HG03095 (cell line): ENCODE measurements around the gene CSRNP2.
"Not testable (repeated sequence)": the region's sequence is repeated elsewhere in the genome, so short reads cannot be mapped to it uniquely, and the experiment has no call there.

ENCODE experiments used
- ATAC-seq: cut with Tn5 transposase; IDR thresholded peaks from one replicate; pipeline ENCODE4 v1.9.1; 2021; ENCODE audit warnings: moderate library complexity; ENCODE audit not compliant: unreplicated experiment

The CSRNP2 gene

GRCh38 chr12:51083126-51083833 lies at the start of gene CSRNP2:
CSRNP2 (minus strand) TSS chr12:51083596; CDS start chr12:51076561, 7,035 bp downstream.
- peak; percentile 96 for ATAC-seq

- no peak for ATAC-seq
Measured at GRCh38 chr12:51132693-51133092, 49.3 kb upstream of the CSRNP2 start.

- ATAC-seq = no peak
Measured at GRCh38 chr12:51131745-51132521, 48.5 kb upstream of the CSRNP2 start.

DNA sequence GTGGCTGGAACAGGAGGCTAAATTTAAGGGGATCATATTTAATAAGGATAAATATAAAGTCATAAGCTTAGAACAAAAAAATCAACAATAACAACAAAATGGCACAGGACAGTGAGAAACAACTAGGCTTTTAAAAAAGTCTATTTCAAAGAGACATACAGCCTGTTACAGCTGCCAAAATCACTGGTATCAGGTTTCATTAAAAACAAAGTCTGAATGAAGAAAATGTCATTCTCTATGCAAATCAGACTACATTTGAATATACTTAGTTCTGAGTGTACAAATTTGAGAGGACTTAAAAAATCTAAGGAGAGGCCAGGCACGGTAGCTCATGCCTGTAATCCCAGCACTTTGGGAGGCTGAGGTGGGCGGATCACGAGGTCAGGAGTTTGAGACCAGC lies 45.5 kb upstream of the CSRNP2 start:
- ATAC-seq = no peak

DNA sequence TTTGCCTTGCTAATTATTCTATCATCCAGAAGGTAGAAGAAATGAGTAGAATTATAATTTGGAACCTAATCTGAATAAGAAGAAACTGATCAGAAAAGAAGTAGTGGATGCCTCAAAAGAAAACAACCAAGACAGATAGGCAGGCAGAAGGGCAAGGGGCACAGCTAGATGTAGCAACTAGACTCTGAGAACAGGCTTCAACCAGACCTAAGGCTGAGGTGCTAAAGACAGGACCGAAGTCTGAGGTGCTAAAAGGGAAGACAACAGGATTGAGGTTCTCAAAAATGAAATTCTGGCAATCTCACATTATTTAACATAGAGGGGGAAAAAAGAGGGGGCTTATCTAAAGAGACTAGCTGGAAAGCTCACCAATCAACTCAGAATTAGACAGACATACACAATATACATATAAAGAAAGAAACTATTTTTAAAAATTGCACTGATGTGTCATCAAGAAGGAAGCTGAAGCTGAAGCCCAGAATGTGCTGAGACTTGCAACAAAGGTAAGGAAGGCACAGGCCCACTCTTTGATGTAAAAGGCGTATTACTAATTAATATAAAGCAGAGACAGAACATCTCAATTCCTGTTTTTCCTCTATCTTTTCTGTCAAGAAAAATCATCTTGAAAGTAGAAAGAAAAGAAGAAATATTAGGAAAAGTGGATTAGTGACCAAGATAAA lies 43.8 kb upstream of the CSRNP2 start:
- no peak for ATAC-seq

DNA sequence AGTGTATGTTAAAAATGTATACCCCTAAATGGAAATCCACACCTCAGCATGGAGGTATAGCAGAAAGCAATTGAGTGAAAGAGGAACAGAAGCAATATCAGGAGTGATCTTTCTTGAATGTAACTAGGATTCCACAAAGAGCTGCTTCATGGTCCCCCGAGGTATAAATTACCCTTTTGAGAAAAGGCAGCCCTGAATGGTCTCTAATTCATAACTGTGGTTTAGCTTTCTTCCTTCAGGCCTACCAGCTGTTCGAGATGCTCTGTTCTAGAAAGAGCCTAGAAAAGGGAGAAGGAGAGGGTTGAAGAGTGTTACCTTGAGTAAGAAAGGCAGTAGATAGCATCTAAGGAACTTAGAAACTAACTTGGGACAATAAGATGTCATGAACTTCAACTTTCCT lies 42.9 kb upstream of the CSRNP2 start:
- ATAC-seq = no peak

DNA sequence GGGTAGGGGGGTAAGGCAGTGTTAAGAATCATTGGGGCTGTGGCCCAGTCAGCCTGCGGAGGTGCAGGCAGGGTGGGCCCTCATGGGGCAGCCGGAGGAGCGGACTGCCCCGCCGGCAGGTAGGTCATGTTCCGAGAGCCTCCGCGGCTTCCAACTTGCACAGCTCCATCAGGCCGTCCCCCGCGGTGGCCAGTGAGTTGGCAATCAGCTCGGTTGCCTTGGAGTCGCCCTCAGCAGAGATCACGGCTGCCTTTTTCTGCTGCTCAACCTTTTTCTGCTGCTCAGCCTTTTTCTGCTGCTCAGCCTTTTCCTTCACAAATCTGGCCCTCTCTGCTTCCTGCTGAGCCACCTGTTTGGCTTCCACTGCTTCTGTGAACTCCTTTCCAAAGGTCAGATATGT lies 41.1 kb upstream of the CSRNP2 start:
- no peak for ATAC-seq

DNA sequence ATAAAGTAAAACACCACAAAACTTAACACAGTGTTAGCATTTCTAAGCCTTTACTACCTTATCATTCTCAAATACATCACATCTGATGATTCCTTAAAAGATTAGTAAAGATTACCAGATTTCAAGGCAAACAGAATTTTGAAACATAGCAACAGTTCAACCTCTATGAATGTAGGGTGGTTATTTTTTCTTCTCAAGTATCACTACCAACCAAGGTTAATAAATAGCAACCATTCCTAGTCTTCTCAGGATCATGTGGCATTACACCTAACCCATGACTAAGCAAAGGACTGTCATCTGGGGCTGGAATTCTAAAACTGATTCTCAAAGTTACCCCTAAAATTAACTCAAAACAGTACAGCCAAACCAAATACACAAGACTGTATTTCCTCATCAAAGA lies 39.4 kb upstream of the CSRNP2 start:
- no peak for ATAC-seq

DNA sequence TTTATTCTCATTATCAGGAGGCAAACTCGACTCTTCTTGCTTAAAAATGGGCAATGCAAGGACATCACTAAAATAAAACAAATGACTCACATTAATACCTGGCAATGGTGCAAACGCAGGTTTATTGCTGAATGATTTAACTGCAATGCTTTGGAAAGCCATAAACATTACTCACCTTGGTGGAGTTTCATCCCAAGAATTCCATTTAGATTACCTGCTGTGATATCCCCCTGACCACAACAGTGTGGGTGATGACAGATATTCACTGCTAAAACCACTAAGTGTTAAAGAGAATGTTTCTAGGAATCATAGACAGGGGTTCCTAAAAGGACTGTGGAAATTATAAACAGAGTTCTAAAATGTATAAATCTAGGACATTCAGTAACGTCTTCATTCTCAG lies 35.3 kb upstream of the CSRNP2 start:
- ATAC-seq = no peak

DNA sequence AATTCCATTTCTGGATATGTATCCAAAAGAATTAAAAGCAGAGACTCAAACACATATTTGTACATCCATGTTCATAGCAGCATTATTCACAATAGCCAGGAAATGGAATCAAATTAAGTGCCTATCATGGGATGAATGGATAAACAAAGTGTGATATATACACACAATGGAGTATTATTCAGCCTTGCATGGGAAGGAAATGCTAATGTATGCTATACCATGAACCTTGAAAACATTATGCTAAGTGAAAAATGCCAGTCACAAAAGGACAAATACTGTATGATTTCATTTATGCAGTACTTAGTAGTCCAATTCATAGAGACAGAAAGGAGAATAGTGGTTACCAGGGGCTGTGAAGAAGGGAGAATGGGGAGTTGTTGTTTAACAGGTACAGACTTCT lies 32.1 kb upstream of the CSRNP2 start:
- no peak for ATAC-seq

GRCh38 chr12:51108136-51108535 lies 24.7 kb upstream of the CSRNP2 start:
- ATAC-seq = no peak

DNA sequence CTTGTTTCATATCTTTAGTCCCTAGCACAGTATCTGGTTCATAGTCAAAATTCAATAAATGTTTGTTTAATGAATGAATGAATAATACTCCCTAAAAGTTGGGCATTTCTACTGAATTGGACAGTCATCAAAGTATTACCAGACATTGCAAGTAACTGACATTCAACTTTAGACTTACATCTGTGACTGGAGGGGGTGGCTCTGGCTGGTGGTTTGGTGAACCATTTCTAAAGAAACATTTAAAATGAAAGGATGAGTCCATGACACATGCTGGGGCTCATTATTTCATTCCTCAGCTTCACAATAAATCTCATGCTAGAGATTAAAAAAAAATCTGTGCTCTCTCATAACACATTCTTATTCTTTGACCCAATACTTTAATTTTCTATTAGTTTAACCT lies 20.6 kb upstream of the CSRNP2 start:
- ATAC-seq = no peak

DNA sequence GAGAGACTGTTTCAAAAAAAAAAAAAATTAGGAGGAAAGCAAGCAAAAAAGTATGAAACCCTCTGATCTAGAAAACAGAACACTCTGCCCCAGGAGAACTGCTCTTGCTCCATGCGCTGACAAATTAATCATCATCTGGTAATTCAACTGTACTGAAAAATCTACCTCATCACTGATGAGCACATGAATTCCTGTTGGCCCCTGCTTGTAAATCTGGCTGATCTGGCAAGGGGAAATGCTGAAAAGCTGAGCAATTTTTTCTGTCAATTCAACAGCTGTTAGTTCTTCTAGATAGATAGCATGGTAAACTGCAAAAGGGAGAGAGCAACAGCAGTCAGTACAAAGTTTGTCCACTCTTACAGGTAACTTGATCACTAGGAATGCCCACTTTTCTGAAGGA lies 15.2 kb upstream of the CSRNP2 start:
- ATAC-seq = no peak

GRCh38 chr12:51090705-51091229 lies 7.4 kb upstream of the CSRNP2 start:
- no peak for ATAC-seq

DNA sequence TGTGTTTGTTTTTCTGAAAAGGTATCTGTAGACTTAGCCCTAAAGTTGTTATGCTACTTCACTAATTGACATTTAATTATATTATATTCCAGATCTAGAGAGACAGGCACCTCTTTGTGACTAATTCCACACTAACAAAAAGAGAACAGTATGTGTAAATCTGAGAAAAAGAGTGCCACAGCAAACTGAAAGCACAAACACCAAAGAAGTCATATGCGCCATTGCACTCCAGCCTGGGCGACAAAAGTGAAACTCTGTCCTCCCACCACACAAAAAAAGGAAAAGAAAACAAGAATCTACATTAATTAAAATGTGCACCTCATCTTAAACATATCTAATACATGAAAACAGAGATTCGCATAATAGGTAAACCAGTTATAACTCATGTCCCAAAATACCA lies 4.4 kb upstream of the CSRNP2 start:
- no peak for ATAC-seq

- ATAC-seq = no peak
Measured at GRCh38 chr12:51086933-51087332, 3.5 kb upstream of the CSRNP2 start.

- no peak for ATAC-seq
Measured at GRCh38 chr12:51085757-51086156, 2.4 kb upstream of the CSRNP2 start.

- ATAC-seq = no peak
Measured at GRCh38 chr12:51082561-51083125, 753 bp downstream of the CSRNP2 start.

DNA sequence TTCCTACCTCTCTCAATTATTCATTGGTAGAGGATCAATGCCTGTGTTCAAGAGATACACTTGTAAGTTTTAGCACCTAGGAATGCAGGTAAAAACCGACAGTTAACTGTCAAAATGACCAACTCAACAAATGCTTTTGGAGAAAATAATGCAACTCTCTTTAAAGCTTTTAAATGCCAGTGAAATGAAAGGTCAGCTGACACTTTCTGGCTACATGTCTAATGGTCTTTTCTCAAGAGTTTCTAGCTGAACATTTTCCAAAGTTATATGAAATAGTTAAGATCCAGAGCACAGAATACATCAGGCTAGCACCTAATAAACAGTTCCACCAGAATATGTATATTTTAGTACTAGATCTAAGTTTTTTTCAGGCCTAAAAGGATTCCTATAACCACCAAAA lies 2.0 kb downstream of the CSRNP2 start:
- ATAC-seq = no peak

GRCh38 chr12:51080136-51080535 lies 3.3 kb downstream of the CSRNP2 start:
- no peak for ATAC-seq

DNA sequence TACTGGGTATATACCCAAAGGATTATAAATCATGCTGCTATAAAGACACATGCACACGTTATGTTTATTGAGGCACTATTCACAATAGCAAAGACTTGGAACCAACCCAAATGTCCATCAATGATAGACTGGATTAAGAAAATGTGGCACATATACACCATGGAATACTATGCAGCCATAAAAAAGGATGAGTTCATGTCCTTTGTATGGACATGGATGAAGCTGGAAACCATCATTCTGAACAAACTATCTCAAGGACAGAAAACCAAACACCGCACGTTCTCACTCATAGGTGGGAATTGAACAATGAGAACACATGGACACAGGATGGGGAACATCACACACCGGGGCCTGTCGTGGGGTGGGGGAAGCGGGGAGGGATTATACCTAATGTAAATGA lies 4.5 kb downstream of the CSRNP2 start:
- ATAC-seq = not testable (repeated sequence)
